Trophoblast cell (in vitro differentiated cells and primary cell): Measurements from ENCODE around the gene PAQR4.

ENCODE experiments used
- DNase-seq, 2 donors: peaks; one replicate each; pipeline ENCODE4 v3.0.0-alpha.2; 2016
- H2AFZ ChIP-seq: 2 replicates; pipeline ENCODE4 v1.6.1; 2013; ENCODE audit warnings: low read length, moderate library complexity, mild to moderate bottlenecking; ENCODE audit not compliant: insufficient read depth, poor library complexity
- H2AK5ac ChIP-seq: 2 replicates; pipeline ENCODE4 v1.6.1; 2013; ENCODE audit warnings: mild to moderate bottlenecking, low read length
- H2BK120ac ChIP-seq: 2 replicates; pipeline ENCODE4 v1.6.1; 2013; ENCODE audit warnings: low read length, mild to moderate bottlenecking, moderate library complexity; ENCODE audit not compliant: insufficient read depth, poor library complexity
- H2BK12ac ChIP-seq: 2 replicates; pipeline ENCODE4 v1.6.1; 2013; ENCODE audit warnings: mild to moderate bottlenecking, low read length, moderate library complexity
- H2BK5ac ChIP-seq: 2 replicates; pipeline ENCODE4 v1.6.1; 2013; ENCODE audit warnings: low read length, low read depth, moderate library complexity, mild to moderate bottlenecking; ENCODE audit not compliant: poor library complexity
- H3K14ac ChIP-seq: 2 replicates; pipeline ENCODE4 v1.6.1; 2013; ENCODE audit warnings: mild to moderate bottlenecking, low read length
- H3K18ac ChIP-seq: 2 replicates; pipeline ENCODE4 v1.6.1; 2013; ENCODE audit warnings: mild to moderate bottlenecking, low read length
- H3K23ac ChIP-seq: 2 replicates; pipeline ENCODE4 v1.6.1; 2013; ENCODE audit warnings: low read length
- H3K27ac ChIP-seq: 2 replicates; pipeline ENCODE4 v1.5.1; 2013; ENCODE audit warnings: low read depth, mild to moderate bottlenecking, inconsistent platforms, low read length, moderate library complexity
- H3K27me3 ChIP-seq: 2 replicates; pipeline ENCODE4 v1.6.1; 2013; ENCODE audit warnings: inconsistent platforms, mild to moderate bottlenecking, low read length, moderate library complexity; ENCODE audit not compliant: insufficient read depth
- H3K36me3 ChIP-seq, 2 experiments: 1 replicate in 1 of 2; 2 replicates in 1 of 2; pipeline ENCODE4 v1.6.1; 2013; ENCODE audit warnings: low read length in 2 of 2, mild to moderate bottlenecking in 2 of 2, moderate library complexity in 1 of 2; ENCODE audit not compliant: insufficient read depth in 2 of 2, control insufficient read depth in 1 of 2
- H3K4ac ChIP-seq: 2 replicates; pipeline ENCODE4 v1.6.1; 2013; ENCODE audit warnings: low read depth, mild to moderate bottlenecking, low read length, moderate library complexity
- H3K4me1 ChIP-seq, 2 experiments: 1 replicate in 1 of 2; 2 replicates in 1 of 2; pipeline ENCODE4 v1.6.1; 2013; ENCODE audit warnings: low read length in 2 of 2, mild to moderate bottlenecking in 2 of 2, moderate library complexity in 1 of 2; ENCODE audit not compliant: insufficient read depth in 2 of 2, control insufficient read depth in 1 of 2
- H3K4me2 ChIP-seq: 2 replicates; pipeline ENCODE4 v1.6.1; 2013; ENCODE audit warnings: inconsistent platforms, mild to moderate bottlenecking, low read length, moderate library complexity
- H3K4me3 ChIP-seq: 2 replicates; pipeline ENCODE4 v1.5.1; 2013; ENCODE audit warnings: mild to moderate bottlenecking, low read depth, low read length, inconsistent platforms
- H3K79me1 ChIP-seq: one replicate; pipeline ENCODE4 v1.6.1; 2013; ENCODE audit warnings: low read length
- H3K79me2 ChIP-seq: 2 replicates; pipeline ENCODE4 v1.6.1; 2013; ENCODE audit warnings: low read length, mild to moderate bottlenecking; ENCODE audit not compliant: control insufficient read depth, insufficient read depth, poor library complexity
- H3K9ac ChIP-seq: 2 replicates; pipeline ENCODE4 v1.6.1; 2013; ENCODE audit warnings: mild to moderate bottlenecking, low read length
- H3K9me3 ChIP-seq: 2 replicates; pipeline ENCODE4 v1.6.1; 2013; ENCODE audit warnings: low read depth, mild to moderate bottlenecking, control low read depth, inconsistent platforms, low read length; ENCODE audit not compliant: insufficient read depth
- H4K12ac ChIP-seq: 2 replicates; pipeline ENCODE4 v1.6.1; 2013; ENCODE audit warnings: low read depth, mild to moderate bottlenecking, low read length, moderate library complexity
- H4K8ac ChIP-seq: 2 replicates; pipeline ENCODE4 v1.6.1; 2013; ENCODE audit warnings: low read depth, mild to moderate bottlenecking, low read length, moderate library complexity
- H4K91ac ChIP-seq: one replicate; pipeline ENCODE4 v1.6.1; 2013; ENCODE audit warnings: low read depth, mild to moderate bottlenecking, low read length, moderate library complexity
- WGBS: extraction: QIAGEN DNeasy Blood & Tissue Kit; methylation state at CpG from one replicate; pipeline ENCODE4 v1.1.7; 2013; ENCODE audit warnings: missing lambda C conversion rate; ENCODE audit not compliant: insufficient read length, insufficient coverage; ENCODE audit errors: extremely low coverage; 5-methylcytosine and 5-hydroxymethylcytosine counted together

The PAQR4 gene

GRCh38 chr16:2970563-2970962, 1.4 kb downstream of the PAQR4 start:
- DNase-seq, result no peak
- H3K23ac ChIP-seq, result no peak overlapping the region

GRCh38 chr16:2971134-2971984, 2.2 kb downstream of the PAQR4 start:
- no peak overlapping the region for H2AFZ ChIP-seq
- H2BK12ac ChIP-seq, result no peak overlapping the region
- no peak overlapping the region for H3K4me2 ChIP-seq
- peaks cover 2% of the 10 kb centered on the region for H3K79me2 ChIP-seq
- no peak overlapping the region for H2BK120ac ChIP-seq
- no peak overlapping the region for H4K8ac ChIP-seq
- no peak overlapping the region for H2BK5ac ChIP-seq
- H3K4me3 ChIP-seq, result no peak overlapping the region
- H3K18ac ChIP-seq, result no peak overlapping the region
- H3K9me3 ChIP-seq, result no peaks in the 10 kb centered on the region
- no peak overlapping the region for H3K23ac ChIP-seq
- H3K27ac ChIP-seq, result no peak overlapping the region
- no peak overlapping the region for H3K14ac ChIP-seq
- H3K9ac ChIP-seq, result no peak overlapping the region
- no peak overlapping the region for H4K91ac ChIP-seq
- no peak overlapping the region for H3K4ac ChIP-seq
- no peak overlapping the region for H2AK5ac ChIP-seq
- no peak for DNase-seq
- H3K27me3 ChIP-seq, result no peaks in the 10 kb centered on the region
- no peak overlapping the region for H4K12ac ChIP-seq
- WGBS, result no CpG with 5 or more reads among the region's 35 CpGs
- peaks cover 12 to 20% of the 10 kb centered on the region in 2 experiments for H3K4me1 ChIP-seq
- peaks cover 44 to 46% of the 10 kb centered on the region in 2 experiments for H3K36me3 ChIP-seq
- peaks cover 5% of the 10 kb centered on the region for H3K79me1 ChIP-seq

More at GRCh38 chr16:2970563-2970962, 1.4 kb downstream of the PAQR4 start:
- Histone ChIP-seq H2BK120ac (no peak overlapping the region), H3K14ac (no peak overlapping the region), H3K4me3 (no peak overlapping the region), H3K79me1 (peaks cover 5% of the 10 kb centered on the region), H4K8ac (no peak overlapping the region), H2BK12ac (no peak overlapping the region), H3K4me1 (peaks cover 12 to 20% of the 10 kb centered on the region in 2 experiments), H3K4me2 (peak overlapping the region; percentile 96), H2BK5ac (no peak overlapping the region), H2AK5ac (no peak overlapping the region), H4K12ac (no peak overlapping the region), H3K4ac (no peak overlapping the region), H3K27ac (no peak overlapping the region), H3K36me3 (peaks cover 37 to 39% of the 10 kb centered on the region in 2 experiments), H3K9me3 (no peaks in the 10 kb centered on the region), H3K79me2 (peaks cover 2% of the 10 kb centered on the region), H3K18ac (no peak overlapping the region), H3K9ac (no peak overlapping the region), H3K27me3 (no peaks in the 10 kb centered on the region), H4K91ac (no peak overlapping the region), H2AFZ (no peak overlapping the region)
- WGBS, result no CpG with 5 or more reads among the region's 6 CpGs

- Histone ChIP-seq H3K23ac (no peak overlapping the region), H4K91ac (no peak overlapping the region), H3K27ac (no peak overlapping the region), H3K4ac (no peak overlapping the region), H4K12ac (no peak overlapping the region), H3K4me2 (no peak overlapping the region), H2AFZ (no peak overlapping the region), H3K27me3 (no peaks in the 10 kb centered on the region), H2BK5ac (no peak overlapping the region), H3K9ac (no peak overlapping the region), H3K4me1 (peaks cover 12 to 20% of the 10 kb centered on the region in 2 experiments), H2AK5ac (no peak overlapping the region), H3K4me3 (no peak overlapping the region), H3K36me3 (peaks cover 49 to 54% of the 10 kb centered on the region in 2 experiments), H3K18ac (no peak overlapping the region), H4K8ac (no peak overlapping the region), H3K9me3 (no peaks in the 10 kb centered on the region), H3K14ac (no peak overlapping the region), H3K79me1 (peaks cover 5% of the 10 kb centered on the region), H3K79me2 (peaks cover 2% of the 10 kb centered on the region), H2BK12ac (no peak overlapping the region), H2BK120ac (no peak overlapping the region)
- no peak for DNase-seq
- no CpG with 5 or more reads among the region's 15 CpGs for WGBS
Measured at GRCh38 chr16:2971985-2972784, 3.0 kb downstream of the PAQR4 start.

- Histone ChIP-seq H3K4me1 (peaks cover 12 to 20% of the 10 kb centered on the region in 2 experiments), H3K9ac (no peak overlapping the region), H2AFZ (no peak overlapping the region), H2BK120ac (no peak overlapping the region), H3K27me3 (no peaks in the 10 kb centered on the region), H3K9me3 (no peaks in the 10 kb centered on the region), H3K18ac (no peak overlapping the region), H3K79me2 (peaks cover 2% of the 10 kb centered on the region), H4K8ac (no peak overlapping the region), H3K14ac (no peak overlapping the region), H3K27ac (no peak overlapping the region), H4K12ac (no peak overlapping the region), H3K4me3 (no peak overlapping the region), H4K91ac (no peak overlapping the region), H3K79me1 (peaks cover 5% of the 10 kb centered on the region), H3K4ac (no peak overlapping the region), H2BK12ac (no peak overlapping the region), H3K4me2 (no peak overlapping the region), H2BK5ac (no peak overlapping the region), H3K36me3 (peaks cover 55 to 62% of the 10 kb centered on the region in 2 experiments), H2AK5ac (no peak overlapping the region), H3K23ac (no peak overlapping the region)
- no peak for DNase-seq
- no CpG with 5 or more reads among the region's 5 CpGs for WGBS
Measured at GRCh38 chr16:2973093-2973492, 3.9 kb downstream of the PAQR4 start.
